ENCODE results near the gene TMEM232.

Gene TMEM232

GRCh38 chr5:110562191-110562590, 164.3 kb downstream of the TMEM232 start:
- Histone ChIP-seq H4K91ac (ENCODE audit: low read length) (no peak overlapping the region), H3K4me2 (ENCODE audit: low read length, poor library complexity, severe bottlenecking) (no peak overlapping the region), H3K4ac (ENCODE audit: low read depth in 1 of 2, low read length in 2 of 2) (no peak overlapping the region), H3K36me3 (ENCODE audit: control insufficient read depth in 1 of 2, insufficient read depth in 2 of 2, low read depth in 1 of 2, low read length in 2 of 2) (no peaks in the 10 kb centered on the region), H2BK12ac (ENCODE audit: low read length in 2 of 2) (no peak overlapping the region), H3K23ac (ENCODE audit: low read length in 2 of 2) (no peak overlapping the region), H3K4me3 (ENCODE audit: insufficient read depth in 1 of 2, low read depth in 1 of 2, low read length in 2 of 2) (no peak overlapping the region), H3K4me1 (ENCODE audit: control insufficient read depth, insufficient read depth, low read depth, low read length) (no peaks in the 10 kb centered on the region), H4K8ac (ENCODE audit: low read length) (no peak overlapping the region), H3K27me3 (ENCODE audit: control insufficient read depth in 1 of 2, insufficient read depth in 1 of 2, low read length in 2 of 2) (no peaks in the 10 kb centered on the region), H2AK5ac (ENCODE audit: low read length, severe bottlenecking) (no peak overlapping the region), H2AFZ (ENCODE audit: low read depth, low read length) (no peak overlapping the region), H2BK15ac (ENCODE audit: low read depth, poor library complexity, severe bottlenecking) (no peak overlapping the region), H2BK120ac (ENCODE audit: low read depth, low read length) (no peak overlapping the region), H3K27ac (ENCODE audit: low read length, poor library complexity, severe bottlenecking) (no peak overlapping the region), H3K9me3 (ENCODE audit: control insufficient read depth, low read length) (peaks cover 3% of the 10 kb centered on the region), H3K18ac (ENCODE audit: low read depth in 1 of 2, low read length in 2 of 2) (no peak overlapping the region), H2BK5ac (ENCODE audit: low read depth, low read length, poor library complexity, severe bottlenecking) (no peak overlapping the region), H3K79me1 (replicated peaks; ENCODE audit: low read length, poor library complexity, severe bottlenecking) (no peaks in the 10 kb centered on the region), H3K14ac (ENCODE audit: low read length in 2 of 2) (no peak overlapping the region), H3K9ac (ENCODE audit: low read length) (no peak overlapping the region)
- no peak for DNase-seq

- Histone ChIP-seq H2BK120ac (ENCODE audit: low read depth, low read length) (no peak overlapping the region), H4K91ac (ENCODE audit: low read length) (no peak overlapping the region), H2BK12ac (ENCODE audit: low read length in 2 of 2) (no peak overlapping the region), H3K4me3 (ENCODE audit: insufficient read depth in 1 of 2, low read depth in 1 of 2, low read length in 2 of 2) (no peak overlapping the region), H2BK5ac (ENCODE audit: low read depth, low read length, poor library complexity, severe bottlenecking) (no peak overlapping the region), H3K4me2 (ENCODE audit: low read length, poor library complexity, severe bottlenecking) (no peak overlapping the region), H3K23ac (ENCODE audit: low read length in 2 of 2) (no peak overlapping the region), H3K36me3 (ENCODE audit: control insufficient read depth in 1 of 2, insufficient read depth in 2 of 2, low read depth in 1 of 2, low read length in 2 of 2) (no peaks in the 10 kb centered on the region), H2AK5ac (ENCODE audit: low read length, severe bottlenecking) (no peak overlapping the region), H3K27ac (ENCODE audit: low read length, poor library complexity, severe bottlenecking) (no peak overlapping the region), H2BK15ac (ENCODE audit: low read depth, poor library complexity, severe bottlenecking) (no peak overlapping the region), H3K14ac (ENCODE audit: low read length in 2 of 2) (no peak overlapping the region), H3K4me1 (ENCODE audit: control insufficient read depth, insufficient read depth, low read depth, low read length) (no peaks in the 10 kb centered on the region), H4K8ac (ENCODE audit: low read length) (no peak overlapping the region), H3K27me3 (ENCODE audit: control insufficient read depth in 1 of 2, insufficient read depth in 1 of 2, low read length in 2 of 2) (no peaks in the 10 kb centered on the region), H3K9ac (ENCODE audit: low read length) (no peak overlapping the region), H3K4ac (ENCODE audit: low read depth in 1 of 2, low read length in 2 of 2) (no peak overlapping the region), H2AFZ (ENCODE audit: low read depth, low read length) (no peak overlapping the region), H3K79me1 (replicated peaks; ENCODE audit: low read length, poor library complexity, severe bottlenecking) (no peaks in the 10 kb centered on the region), H3K9me3 (ENCODE audit: control insufficient read depth, low read length) (peaks cover 6% of the 10 kb centered on the region), H3K18ac (ENCODE audit: low read depth in 1 of 2, low read length in 2 of 2) (no peak overlapping the region)
- no peak for DNase-seq
- WGBS = no CpG with 5 or more reads among the region's 1 CpG
These were observed 165.0 kb downstream of the TMEM232 start for GRCh38 chr5:110561510-110561909.

GRCh38 chr5:110549301-110549700, 177.2 kb downstream of the TMEM232 start:
- Histone ChIP-seq H2BK5ac (ENCODE audit: low read depth, low read length, poor library complexity, severe bottlenecking) (no peak overlapping the region), H2AK5ac (ENCODE audit: low read length, severe bottlenecking) (no peak overlapping the region), H3K23ac (ENCODE audit: low read length in 2 of 2) (no peak overlapping the region), H2AFZ (ENCODE audit: low read depth, low read length) (no peak overlapping the region), H3K4me2 (ENCODE audit: low read length, poor library complexity, severe bottlenecking) (no peak overlapping the region), H3K36me3 (ENCODE audit: control insufficient read depth in 1 of 2, insufficient read depth in 2 of 2, low read depth in 1 of 2, low read length in 2 of 2) (no peaks in the 10 kb centered on the region), H3K9ac (ENCODE audit: low read length) (no peak overlapping the region), H3K9me3 (ENCODE audit: control insufficient read depth, low read length) (peaks cover 7% of the 10 kb centered on the region), H2BK12ac (ENCODE audit: low read length in 2 of 2) (no peak overlapping the region), H3K14ac (ENCODE audit: low read length in 2 of 2) (no peak overlapping the region), H3K18ac (ENCODE audit: low read depth in 1 of 2, low read length in 2 of 2) (no peak overlapping the region), H3K4ac (ENCODE audit: low read depth in 1 of 2, low read length in 2 of 2) (no peak overlapping the region), H3K4me3 (ENCODE audit: insufficient read depth in 1 of 2, low read depth in 1 of 2, low read length in 2 of 2) (no peak overlapping the region), H3K27ac (ENCODE audit: low read length, poor library complexity, severe bottlenecking) (no peak overlapping the region), H4K8ac (ENCODE audit: low read length) (no peak overlapping the region), H3K4me1 (ENCODE audit: control insufficient read depth, insufficient read depth, low read depth, low read length) (no peaks in the 10 kb centered on the region), H4K91ac (ENCODE audit: low read length) (no peak overlapping the region), H3K27me3 (ENCODE audit: control insufficient read depth in 1 of 2, insufficient read depth in 1 of 2, low read length in 2 of 2) (no peaks in the 10 kb centered on the region), H2BK120ac (ENCODE audit: low read depth, low read length) (no peak overlapping the region), H3K79me1 (replicated peaks; ENCODE audit: low read length, poor library complexity, severe bottlenecking) (no peaks in the 10 kb centered on the region), H2BK15ac (ENCODE audit: low read depth, poor library complexity, severe bottlenecking) (no peak overlapping the region)
- DNase-seq = peak; percentile 34
- WGBS = 86% methylated on average over 2 of the region's 3 CpGs

GRCh38 chr5:110548171-110548570, 178.3 kb downstream of the TMEM232 start:
- Histone ChIP-seq H3K4ac (ENCODE audit: low read depth in 1 of 2, low read length in 2 of 2) (no peak overlapping the region), H3K4me2 (ENCODE audit: low read length, poor library complexity, severe bottlenecking) (no peak overlapping the region), H3K27ac (ENCODE audit: low read length, poor library complexity, severe bottlenecking) (no peak overlapping the region), H3K18ac (ENCODE audit: low read depth in 1 of 2, low read length in 2 of 2) (no peak overlapping the region), H3K9ac (ENCODE audit: low read length) (no peak overlapping the region), H2BK5ac (ENCODE audit: low read depth, low read length, poor library complexity, severe bottlenecking) (no peak overlapping the region), H3K36me3 (ENCODE audit: control insufficient read depth in 1 of 2, insufficient read depth in 2 of 2, low read depth in 1 of 2, low read length in 2 of 2) (no peaks in the 10 kb centered on the region), H3K4me3 (ENCODE audit: insufficient read depth in 1 of 2, low read depth in 1 of 2, low read length in 2 of 2) (no peak overlapping the region), H4K8ac (ENCODE audit: low read length) (no peak overlapping the region), H3K79me1 (replicated peaks; ENCODE audit: low read length, poor library complexity, severe bottlenecking) (no peaks in the 10 kb centered on the region), H3K23ac (ENCODE audit: low read length in 2 of 2) (no peak overlapping the region), H3K4me1 (ENCODE audit: control insufficient read depth, insufficient read depth, low read depth, low read length) (no peaks in the 10 kb centered on the region), H2AFZ (ENCODE audit: low read depth, low read length) (no peak overlapping the region), H2BK15ac (ENCODE audit: low read depth, poor library complexity, severe bottlenecking) (no peak overlapping the region), H3K9me3 (ENCODE audit: control insufficient read depth, low read length) (peaks cover 7% of the 10 kb centered on the region), H4K91ac (ENCODE audit: low read length) (no peak overlapping the region), H3K27me3 (ENCODE audit: control insufficient read depth in 1 of 2, insufficient read depth in 1 of 2, low read length in 2 of 2) (no peaks in the 10 kb centered on the region), H2AK5ac (ENCODE audit: low read length, severe bottlenecking) (no peak overlapping the region), H3K14ac (ENCODE audit: low read length in 2 of 2) (no peak overlapping the region), H2BK12ac (ENCODE audit: low read length in 2 of 2) (no peak overlapping the region), H2BK120ac (ENCODE audit: low read depth, low read length) (no peak overlapping the region)
- no CpG with 5 or more reads among the region's 3 CpGs for WGBS
- DNase-seq = no peak
